GM18873 (cell line): ENCODE data around the gene ZNF264.
"Not testable (repeated sequence)": the region's sequence is repeated elsewhere in the genome, so short reads cannot be mapped to it uniquely, and the experiment has no call there.

Experiments
- ATAC-seq: cut with Tn5 transposase; IDR thresholded peaks from one replicate; pipeline ENCODE4 v1.9.1; 2021; ENCODE audit warnings: mild to moderate bottlenecking, moderate library complexity, moderate number of reproducible peaks; ENCODE audit not compliant: unreplicated experiment, low FRiP score

The ZNF264 gene

GRCh38 chr19:57244513-57244912, 53.2 kb downstream of the ZNF264 start:
- no peak for ATAC-seq

GRCh38 chr19:57245066-57245465, 53.8 kb downstream of the ZNF264 start:
- no peak for ATAC-seq

- no peak for ATAC-seq
Measured at GRCh38 chr19:57245959-57246358, 54.7 kb downstream of the ZNF264 start.

- no peak for ATAC-seq
Measured at GRCh38 chr19:57248646-57249045, 57.3 kb downstream of the ZNF264 start.

GRCh38 chr19:57249329-57249728, 58.0 kb downstream of the ZNF264 start:
- ATAC-seq: no peak

- ATAC-seq: not testable (repeated sequence)
Measured at GRCh38 chr19:57253767-57254166, 62.5 kb downstream of the ZNF264 start.

- no peak for ATAC-seq
Measured at GRCh38 chr19:57262044-57262443, 70.7 kb downstream of the ZNF264 start.

- no peak for ATAC-seq
Measured at GRCh38 chr19:57263244-57263741, 72.0 kb downstream of the ZNF264 start.

- ATAC-seq: no peak
Measured at GRCh38 chr19:57267291-57267690, 76.0 kb downstream of the ZNF264 start.

- no peak for ATAC-seq
Measured at GRCh38 chr19:57269515-57270250, 78.4 kb downstream of the ZNF264 start.

- ATAC-seq: no peak
Measured at GRCh38 chr19:57271280-57271679, 80.0 kb downstream of the ZNF264 start.
